HCT116 (cell line): Measurements from ENCODE around the gene CAPN5.

Experiments used
- CBX3 ChIP-seq: IDR thresholded peaks from 2 replicates; pipeline ENCODE4 v1.6.1; 2012; ENCODE audit warnings: low read depth
- EGR1 ChIP-seq: IDR thresholded peaks from 2 replicates; pipeline ENCODE4 v1.6.1; 2012; ENCODE audit warnings: low read depth
- EZH2 ChIP-seq: fragments of 200-600 bp; sonication (generic); IDR thresholded peaks from 2 replicates; pipeline ENCODE4 v1.6.1; 2017; ENCODE audit warnings: antibody characterized with exemption, mixed run types
- JUND ChIP-seq: IDR thresholded peaks from 2 replicates; pipeline ENCODE4 v1.6.1; 2012
- POLR2A ChIP-seq: IDR thresholded peaks from 2 replicates; pipeline ENCODE4 v1.7.0; 2011; ENCODE audit warnings: borderline replicate concordance; ENCODE audit not compliant: insufficient read depth, insufficient read length; ENCODE audit errors: extremely low read depth
- ZFX ChIP-seq: fragments of 450-650 bp; IDR thresholded peaks from 2 replicates; pipeline ENCODE4 v1.6.1; 2017
- ZNF274 ChIP-seq: fragments of 200-500 bp; sonication (Bioruptor generic); IDR thresholded peaks from 2 replicates; pipeline ENCODE4 v1.6.1; 2014; ENCODE audit warnings: mild to moderate bottlenecking, low read depth, low read length, inconsistent platforms
- TF ChIP-seq, protein P1 (sequence below), 3 experiments: fragments of 200-600 bp in 1 of 3; sonication (generic) in 1 of 3; IDR thresholded peaks in 2 of 3; conservative IDR thresholded peaks in 1 of 3; 2 replicates each; pipeline ENCODE4 v1.5.1; 2012 to 2017; ENCODE audit warnings: low read depth in 2 of 3, low read length in 2 of 3, antibody characterized with exemption in 1 of 3, borderline replicate concordance in 1 of 3, control low read depth in 1 of 3, mild to moderate bottlenecking in 1 of 3, mixed read lengths in 1 of 3, mixed run types in 1 of 3, moderate library complexity in 1 of 3; ENCODE audit not compliant: insufficient read depth in 1 of 3
- TF ChIP-seq, protein P2 (sequence below): IDR thresholded peaks from 2 replicates; pipeline ENCODE4 v1.6.1; 2012

DNA sequence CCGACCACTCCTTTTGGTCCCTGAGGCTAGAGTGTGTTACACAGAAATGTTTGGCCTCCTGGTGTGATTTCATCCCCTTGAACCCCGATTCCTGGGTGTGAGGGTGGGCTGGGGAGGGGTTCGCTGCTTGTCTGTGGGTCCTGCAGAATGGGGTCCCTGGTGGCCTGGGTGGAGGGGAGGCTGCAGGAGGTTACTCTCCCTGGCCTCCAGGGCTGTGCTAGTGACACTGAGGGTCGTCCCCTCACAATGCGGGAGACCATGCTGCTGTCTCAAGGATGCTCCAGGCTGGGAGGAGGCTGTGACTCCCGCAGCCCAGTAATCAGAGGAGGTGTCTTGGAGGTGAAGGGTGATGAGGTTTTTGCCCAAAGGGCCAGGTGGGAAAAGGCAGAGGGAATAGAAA lies 18.9 kb downstream of the CAPN5 start:
- no peak for TF ChIP-seq CBX3
- TF ChIP-seq, protein P1, sequence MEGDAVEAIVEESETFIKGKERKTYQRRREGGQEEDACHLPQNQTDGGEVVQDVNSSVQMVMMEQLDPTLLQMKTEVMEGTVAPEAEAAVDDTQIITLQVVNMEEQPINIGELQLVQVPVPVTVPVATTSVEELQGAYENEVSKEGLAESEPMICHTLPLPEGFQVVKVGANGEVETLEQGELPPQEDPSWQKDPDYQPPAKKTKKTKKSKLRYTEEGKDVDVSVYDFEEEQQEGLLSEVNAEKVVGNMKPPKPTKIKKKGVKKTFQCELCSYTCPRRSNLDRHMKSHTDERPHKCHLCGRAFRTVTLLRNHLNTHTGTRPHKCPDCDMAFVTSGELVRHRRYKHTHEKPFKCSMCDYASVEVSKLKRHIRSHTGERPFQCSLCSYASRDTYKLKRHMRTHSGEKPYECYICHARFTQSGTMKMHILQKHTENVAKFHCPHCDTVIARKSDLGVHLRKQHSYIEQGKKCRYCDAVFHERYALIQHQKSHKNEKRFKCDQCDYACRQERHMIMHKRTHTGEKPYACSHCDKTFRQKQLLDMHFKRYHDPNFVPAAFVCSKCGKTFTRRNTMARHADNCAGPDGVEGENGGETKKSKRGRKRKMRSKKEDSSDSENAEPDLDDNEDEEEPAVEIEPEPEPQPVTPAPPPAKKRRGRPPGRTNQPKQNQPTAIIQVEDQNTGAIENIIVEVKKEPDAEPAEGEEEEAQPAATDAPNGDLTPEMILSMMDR (IDR thresholded peaks at IDR 0.05 in 2 of 3, conservative IDR thresholded peaks at IDR 0.05 in 1 of 3; ENCODE audit: borderline replicate concordance in 1 of 3, insufficient read depth in 1 of 3, low read depth in 2 of 3, low read length in 2 of 3): no peak
- TF ChIP-seq ZNF274: no peak
- TF ChIP-seq, protein P2, sequence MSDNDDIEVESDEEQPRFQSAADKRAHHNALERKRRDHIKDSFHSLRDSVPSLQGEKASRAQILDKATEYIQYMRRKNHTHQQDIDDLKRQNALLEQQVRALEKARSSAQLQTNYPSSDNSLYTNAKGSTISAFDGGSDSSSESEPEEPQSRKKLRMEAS: no peak
- no peak for TF ChIP-seq POLR2A
- no peak for TF ChIP-seq EZH2
- no peak for TF ChIP-seq ZFX
- TF ChIP-seq JUND: no peak
- no peak for TF ChIP-seq EGR1
